Mucosa of descending colon (tissue), 3 donors: ENCODE results near the gene SLC2A8. TPM values are rescaled to one million over a fixed set of nuclear protein-coding genes. Genes with fewer than 3 reads are reported as not detected.

Experiments used
- ATAC-seq: fragments of 200-7000 bp; cut with Tn5 transposase; one replicate; pipeline ENCODE4 v1.9.1; 2020; ENCODE audit warnings: mild to moderate bottlenecking, moderate library complexity
- DNase-seq, 3 donors: peaks; one replicate each; pipeline ENCODE4 v3.0.0-alpha.2; 2020
- H3K36me3 ChIP-seq: fragments of 200-600 bp; one replicate; pipeline ENCODE4 v1.8.0; 2021; ENCODE audit warnings: low read depth, mild to moderate bottlenecking
- H3K4me1 ChIP-seq: fragments of 200-600 bp; one replicate; pipeline ENCODE4 v1.8.0; 2021; ENCODE audit warnings: low read depth, mild to moderate bottlenecking
- H3K4me3 ChIP-seq: fragments of 200-600 bp; one replicate; pipeline ENCODE4 v1.8.0; 2021; ENCODE audit warnings: mild to moderate bottlenecking
- H3K9me3 ChIP-seq: fragments of 200-600 bp; one replicate; pipeline ENCODE4 v1.8.0; 2021; ENCODE audit warnings: mild to moderate bottlenecking
- CTCF ChIP-seq: fragments of 200-600 bp; IDR thresholded peaks from one replicate; pipeline ENCODE4 v1.8.0; 2022; ENCODE audit warnings: antibody characterized with exemption, mild to moderate bottlenecking
- intact Hi-C, 2 donors: fragments of 100-400 bp; cut with DNase I in 1 of 2; cut with micrococcal nuclease in 1 of 2; formaldehyde crosslinking; loops; one replicate each; pipeline versions ENCODE4 v1.11.0 to v1.11.1; 2022; cut with DNase I, micrococcal nuclease
- total RNA-seq, 3 donors: library from RNA; stranded (reverse); fragmentation: NEBNext Ultra II Directional in 2 of 3; extraction: Animal tissue kit (Norgen Biotek cat#: 25700) in 2 of 3; gene quantifications; one replicate each; pipeline versions ENCODE4 v1.2.1 to v1.2.4, GENCODE V29; 2021 to 2023
- donor health status: DM: no; HTN: no; CAD: no; lungs with moderate emphysema.
- donor health status: DM: no; HTN: no; CAD: no.
- donor health status: DM: no; HTN: yes; CAD: no.

The SLC2A8 gene
- total RNA-seq, 3 donors from 2014 or later = 17.3 to 60.1 (median 23.0) TPM

GRCh38 chr9:127398715-127399400 lies 1.9 kb downstream of the SLC2A8 start:
- H3K4me1 ChIP-seq = peaks cover 19% of the 10 kb centered on the region
- H3K36me3 ChIP-seq = peaks cover 6% of the 10 kb centered on the region
- DNase-seq (no peak), ATAC-seq (no peak)
- intact Hi-C loops = no loop called here
- no peak for TF ChIP-seq CTCF
- no peak overlapping the region for H3K4me3 ChIP-seq
- H3K9me3 ChIP-seq = no peaks in the 10 kb centered on the region

- no peak for ATAC-seq
- H3K4me3 ChIP-seq = no peak overlapping the region
- DNase-seq = no peak
- intact Hi-C loops = no loop called here
- peaks cover 6% of the 10 kb centered on the region for H3K36me3 ChIP-seq
- peaks cover 19% of the 10 kb centered on the region for H3K4me1 ChIP-seq
- no peak for TF ChIP-seq CTCF
- H3K9me3 ChIP-seq = no peaks in the 10 kb centered on the region
Observed at GRCh38 chr9:127399736-127400269, 2.8 kb downstream of the SLC2A8 start.

GRCh38 chr9:127402401-127403090 lies 5.6 kb downstream of the SLC2A8 start:
- intact Hi-C loops = no loop called here
- DNase-seq (no peak), ATAC-seq (no peak)
- H3K9me3 ChIP-seq = no peaks in the 10 kb centered on the region
- TF ChIP-seq CTCF = no peak
- H3K4me1 ChIP-seq = peaks cover 9% of the 10 kb centered on the region
- no peaks in the 10 kb centered on the region for H3K36me3 ChIP-seq
- H3K4me3 ChIP-seq = no peak overlapping the region

- no peaks in the 10 kb centered on the region for H3K36me3 ChIP-seq
- ATAC-seq (no peak), DNase-seq (no peak)
- no peak for TF ChIP-seq CTCF
- no peaks in the 10 kb centered on the region for H3K9me3 ChIP-seq
- no peak overlapping the region for H3K4me3 ChIP-seq
- peaks cover 2% of the 10 kb centered on the region for H3K4me1 ChIP-seq
- intact Hi-C loops = no loop called here
Observed at GRCh38 chr9:127403507-127404192, 6.7 kb downstream of the SLC2A8 start.

GRCh38 chr9:127404631-127405030 lies 7.7 kb downstream of the SLC2A8 start:
- Histone ChIP-seq H3K4me1 (no peaks in the 10 kb centered on the region), H3K36me3 (no peaks in the 10 kb centered on the region), H3K4me3 (no peak overlapping the region), H3K9me3 (no peaks in the 10 kb centered on the region)
- intact Hi-C loops = no loop called here
- DNase-seq (no peak), ATAC-seq (no peak)
- TF ChIP-seq CTCF = no peak
